PC-9 (cell line): ENCODE data around the gene LRP2. TPM values are rescaled to one million over a fixed set of nuclear protein-coding genes. Genes with fewer than 3 reads are reported as not detected.

Source experiments
- BruUV-seq: library from RNA; stranded (reverse); fragments of 400-500 nt; replicated peaks from 2 replicates; lab custom pipeline; 2021; lab: Mats Ljungman, UMichigan
- CTCF ChIA-PET: fragments of 300-600 bp; sonication (Branson Sonifier 250); formaldehyde crosslinking; loops from one replicate; lab custom pipeline; 2022; ENCODE audit warnings: antibody characterized with exemption; lab: Charles Lee
- POLR2A ChIA-PET: fragments of 300-600 bp; sonication (Branson Sonifier 250); formaldehyde crosslinking; loops from one replicate; lab custom pipeline; 2022; ENCODE audit warnings: antibody characterized with exemption; ENCODE audit not compliant: unreplicated experiment; lab: Charles Lee
- DNase-seq, 2 experiments: peaks; one replicate each; pipeline versions ENCODE4 v3.0.0 to v3.0.0-alpha.2; 2015 to 2022; ENCODE audit warnings: mixed read lengths in 1 of 2
- H2AFZ ChIP-seq: fragments of 200-600 bp; sonication (generic); 2 replicates; pipeline ENCODE4 v1.8.1; 2017; ENCODE audit warnings: antibody characterized with exemption
- H3F3A ChIP-seq: fragments of 200-600 bp; sonication (generic); 2 replicates; pipeline ENCODE4 v1.8.1; 2017; ENCODE audit warnings: antibody characterized with exemption, mild to moderate bottlenecking, low read depth; ENCODE audit not compliant: insufficient read depth
- H3K27ac ChIP-seq: fragments of 200-600 bp; sonication (generic); 2 replicates; pipeline ENCODE4 v1.6.1; 2016; ENCODE audit warnings: mixed run types
- H3K27me3 ChIP-seq: fragments of 200-600 bp; sonication (generic); 2 replicates; pipeline ENCODE4 v1.6.1; 2016; ENCODE audit warnings: low read depth, mixed run types; ENCODE audit not compliant: insufficient read depth
- H3K36me3 ChIP-seq: fragments of 200-600 bp; sonication (generic); 2 replicates; pipeline ENCODE4 v1.6.1; 2016; ENCODE audit warnings: low read depth, mixed run types
- H3K4me1 ChIP-seq: fragments of 200-600 bp; sonication (generic); replicated peaks from 2 replicates; pipeline ENCODE4 v1.6.1; 2016; ENCODE audit warnings: mixed run types; ENCODE audit not compliant: insufficient read depth
- H3K4me2 ChIP-seq: fragments of 200-600 bp; sonication (generic); 2 replicates; pipeline ENCODE4 v1.6.1; 2017; ENCODE audit warnings: mixed run types
- H3K4me3 ChIP-seq: fragments of 200-600 bp; sonication (generic); 2 replicates; pipeline ENCODE4 v1.6.1; 2016; ENCODE audit warnings: mixed run types
- H3K79me2 ChIP-seq: fragments of 200-600 bp; sonication (generic); 2 replicates; pipeline ENCODE4 v1.6.1; 2017; ENCODE audit warnings: low read depth, mixed run types
- H3K9me2 ChIP-seq: fragments of 200-600 bp; sonication (generic); 2 replicates; pipeline ENCODE4 v1.8.1; 2017; ENCODE audit warnings: mild to moderate bottlenecking; ENCODE audit not compliant: insufficient read depth
- H3K9me3 ChIP-seq: fragments of 200-600 bp; sonication (generic); 2 replicates; pipeline ENCODE4 v1.8.1; 2016; ENCODE audit warnings: low read depth; ENCODE audit not compliant: insufficient read depth
- H4K20me1 ChIP-seq: fragments of 200-600 bp; sonication (generic); 2 replicates; pipeline ENCODE4 v1.8.1; 2017; ENCODE audit not compliant: insufficient read depth
- CTCF ChIP-seq: fragments of 200-600 bp; sonication (generic); conservative IDR thresholded peaks from 2 replicates; pipeline ENCODE4 v1.6.1; 2017; ENCODE audit warnings: mixed run types, antibody characterized with exemption, mild to moderate bottlenecking, moderate library complexity
- EZH2 ChIP-seq: fragments of 200-600 bp; sonication (generic); IDR thresholded peaks from 2 replicates; pipeline ENCODE4 v1.8.0; 2017; ENCODE audit warnings: antibody characterized with exemption, low read depth
- intact Hi-C: fragments of 100-400 bp; cut with micrococcal nuclease; formaldehyde crosslinking; loops from one replicate; pipeline ENCODE4 v1.10.0; 2022; ENCODE audit not compliant: unreplicated experiment
- total RNA-seq: library from RNA; stranded (reverse); gene quantifications from 2 replicates; pipeline ENCODE4 v1.2.3, GENCODE V29; 2021

The LRP2 gene
- total RNA-seq, 1 experiment from 2014 or later = not detected

DNA sequence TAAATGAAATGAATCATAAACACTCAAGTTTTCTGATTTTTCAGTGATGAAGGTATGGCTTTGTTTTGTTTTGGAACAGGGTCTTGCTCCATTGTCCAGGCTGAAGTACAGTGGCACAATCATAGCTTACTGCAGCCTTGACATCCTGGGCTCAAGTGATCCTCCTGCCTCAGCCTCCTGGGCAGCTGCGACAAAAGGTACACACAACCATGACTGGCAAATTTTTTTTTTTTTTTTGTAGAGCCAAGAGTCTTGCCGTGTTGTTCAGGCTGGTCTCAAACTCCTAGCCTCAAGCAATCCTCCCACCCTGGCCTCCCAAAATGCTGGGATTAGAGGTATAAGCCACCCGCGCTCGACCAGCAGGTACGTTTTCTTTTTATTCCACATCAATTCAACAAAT lies 22.5 kb upstream of the LRP2 start:
- Histone ChIP-seq H3K4me1 (no peaks in the 10 kb centered on the region), H3K27ac (no peak overlapping the region), H4K20me1 (no peaks in the 10 kb centered on the region), H3K4me2 (no peak overlapping the region), H3K4me3 (no peak overlapping the region), H3K79me2 (no peaks in the 10 kb centered on the region), H2AFZ (no peak overlapping the region), H3K9me3 (no peaks in the 10 kb centered on the region), H3K27me3 (no peaks in the 10 kb centered on the region), H3K9me2 (no peaks in the 10 kb centered on the region), H3F3A (no peaks in the 10 kb centered on the region), H3K36me3 (no peaks in the 10 kb centered on the region)
- no TSS peak for BruUV-seq
- intact Hi-C loops = no loop called here
- ChIA-PET CTCF (no interaction called here), POLR2A (no interaction called here)
- DNase-seq = no peak
- no peak for TF ChIP-seq EZH2
- TF ChIP-seq CTCF = no peak

DNA sequence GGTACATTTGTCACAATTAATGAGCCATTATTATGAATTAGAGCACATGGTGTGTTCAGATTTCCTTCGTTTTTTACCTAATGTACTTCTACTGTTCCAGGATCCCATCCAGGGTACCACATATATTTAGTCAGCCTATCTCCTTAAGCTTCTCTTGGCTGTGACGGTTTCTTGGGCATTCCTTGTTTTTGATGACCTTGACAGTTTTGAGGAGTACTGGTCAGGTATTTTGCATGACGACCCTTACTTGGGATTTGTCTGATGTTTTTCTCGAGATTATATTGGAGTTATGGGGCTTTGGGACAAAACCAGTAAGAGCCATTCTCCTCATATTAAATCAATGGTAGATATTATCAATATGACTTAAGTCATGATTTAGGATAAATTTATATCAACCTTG lies 10.2 kb upstream of the LRP2 start:
- H3K79me2 ChIP-seq = no peaks in the 10 kb centered on the region
- no peak overlapping the region for H3K4me2 ChIP-seq
- H3K4me3 ChIP-seq = no peak overlapping the region
- H3K27ac ChIP-seq = no peak overlapping the region
- no peak overlapping the region for H2AFZ ChIP-seq
- no peak for DNase-seq
- H3K36me3 ChIP-seq = no peaks in the 10 kb centered on the region
- BruUV-seq = no TSS peak
- no peaks in the 10 kb centered on the region for H3K9me3 ChIP-seq
- no peaks in the 10 kb centered on the region for H3K27me3 ChIP-seq
- ChIA-PET CTCF (no interaction called here), POLR2A (no interaction called here)
- no peak for TF ChIP-seq CTCF
- TF ChIP-seq EZH2 = no peak
- intact Hi-C loops = no loop called here
- H3K9me2 ChIP-seq = no peaks in the 10 kb centered on the region
- no peaks in the 10 kb centered on the region for H4K20me1 ChIP-seq
- no peaks in the 10 kb centered on the region for H3K4me1 ChIP-seq
- no peaks in the 10 kb centered on the region for H3F3A ChIP-seq

- Histone ChIP-seq H3K27me3 (peaks cover 14% of the 10 kb centered on the region), H3F3A (no peaks in the 10 kb centered on the region), H3K9me3 (no peaks in the 10 kb centered on the region), H3K4me2 (no peak overlapping the region), H3K9me2 (no peaks in the 10 kb centered on the region), H3K4me1 (no peaks in the 10 kb centered on the region; the same call in 1 of the 2 replicates), H3K36me3 (no peaks in the 10 kb centered on the region), H4K20me1 (no peaks in the 10 kb centered on the region), H3K4me3 (no peak overlapping the region), H3K27ac (no peak overlapping the region), H3K79me2 (no peaks in the 10 kb centered on the region), H2AFZ (no peak overlapping the region)
- BruUV-seq = no TSS peak
- TF ChIP-seq EZH2 (no peak), CTCF (no peak)
- intact Hi-C loops = no loop called here
- ChIA-PET POLR2A (no interaction called here), CTCF (no interaction called here)
- DNase-seq = no peak
Observed at GRCh38 chr2:169366066-169366465, 3.7 kb upstream of the LRP2 start.
